NOMO-1 treated with dmso at 0.1 percent for 144 hours (cell line): ENCODE data around the gene OSBPL1A.

Experiments
- DNase-seq: peaks from one replicate; lab custom pipeline; 2025; ENCODE audit not compliant: unreplicated experiment; lab: John Stamatoyannopoulos, UW

The OSBPL1A gene

DNA sequence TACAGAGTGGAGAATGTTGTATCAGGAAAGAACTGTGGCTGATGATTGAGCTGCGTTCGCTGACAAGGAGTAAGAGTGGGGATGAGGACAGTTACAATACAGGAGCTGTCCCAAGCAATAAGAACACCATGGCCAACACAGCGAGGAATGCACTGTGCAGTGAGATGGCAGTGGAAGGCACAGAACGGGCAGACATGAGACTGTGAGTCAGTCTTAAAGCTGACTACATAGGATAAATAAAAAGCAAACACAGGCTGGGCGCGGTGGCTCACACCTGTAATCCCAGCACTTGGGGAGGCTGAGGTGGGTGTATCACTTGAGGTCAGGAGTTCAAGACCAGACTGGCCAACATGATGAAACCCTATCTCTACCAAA lies 169.0 kb downstream of the OSBPL1A start:
- no peak for DNase-seq

GRCh38 chr18:24227977-24228666 lies 169.5 kb downstream of the OSBPL1A start:
- DNase-seq: peak; percentile 13

DNA sequence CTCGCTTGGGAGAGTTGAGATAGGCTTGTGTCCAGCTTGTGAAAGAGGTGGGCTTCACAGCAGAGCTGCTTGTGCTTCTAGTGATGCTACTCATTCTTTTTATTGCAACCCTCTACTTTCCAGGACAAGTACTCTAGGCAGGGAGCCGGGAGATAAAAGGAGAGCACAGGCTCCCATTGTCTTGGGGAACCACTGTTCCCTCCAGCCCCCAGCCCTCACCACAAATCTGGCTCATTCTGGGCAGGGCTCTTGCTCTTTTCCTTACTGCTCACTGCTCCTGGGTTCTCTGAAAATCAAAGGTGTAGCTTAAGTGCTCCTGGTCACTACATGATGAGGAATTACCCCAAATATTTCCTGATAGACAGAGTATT lies 177.3 kb downstream of the OSBPL1A start:
- no peak for DNase-seq

DNA sequence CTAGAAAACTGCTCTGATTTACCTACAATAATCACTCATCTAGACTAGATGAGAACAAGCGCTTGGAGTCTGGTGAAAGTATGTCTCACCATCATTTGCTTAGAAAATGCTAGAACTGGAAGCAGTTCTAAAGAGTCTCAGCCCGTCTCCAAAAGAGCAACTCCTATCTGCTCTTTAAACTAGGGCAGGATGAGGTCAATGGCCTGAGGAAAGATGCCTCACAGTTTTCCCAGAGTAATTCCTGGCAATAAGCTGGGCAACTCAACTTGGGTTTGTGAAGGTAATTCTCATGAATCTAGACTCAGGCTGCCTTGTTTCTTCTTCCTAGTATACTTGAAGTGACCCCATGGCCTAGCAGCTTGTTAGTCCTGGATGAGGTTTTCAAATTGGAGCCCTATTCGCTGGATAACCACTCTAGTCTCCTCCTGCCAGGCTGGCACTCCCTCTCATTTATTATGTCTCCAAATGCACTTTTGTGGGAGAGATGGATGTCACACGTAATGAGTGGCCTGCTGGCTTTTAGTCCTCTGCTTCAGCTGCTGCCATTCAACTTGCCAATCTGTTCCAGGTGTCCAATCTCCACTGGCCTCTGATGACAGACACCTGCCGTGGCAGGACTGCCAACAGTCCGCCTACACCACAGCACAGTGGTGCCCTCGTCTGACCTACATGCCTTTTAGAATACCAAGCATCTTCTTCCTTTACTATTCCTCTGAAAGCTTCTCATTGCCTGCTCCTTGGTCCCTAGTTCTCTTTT lies 177.9 kb downstream of the OSBPL1A start:
- DNase-seq: no peak

DNA sequence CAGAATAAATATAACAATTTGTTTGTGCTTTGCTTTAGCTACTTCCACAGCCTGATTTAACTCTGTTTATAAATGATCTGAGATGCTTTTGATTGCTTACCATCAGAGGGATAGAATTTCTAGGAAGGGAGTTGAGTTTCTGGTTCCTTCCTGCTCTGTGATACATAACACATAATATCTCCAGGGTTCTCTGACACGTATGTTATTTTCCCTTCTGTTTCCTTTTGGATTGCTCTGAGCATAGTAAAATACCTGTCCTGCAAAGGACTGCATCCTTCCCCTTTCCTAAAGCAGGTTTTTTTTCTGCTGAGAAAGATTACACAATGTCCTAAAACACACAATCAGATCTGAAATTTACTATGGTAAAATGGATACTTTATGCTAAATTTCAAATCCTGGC lies 182.7 kb downstream of the OSBPL1A start:
- DNase-seq: no peak

GRCh38 chr18:24214144-24214543 lies 183.5 kb downstream of the OSBPL1A start:
- DNase-seq: no peak

GRCh38 chr18:24212939-24213338 lies 184.7 kb downstream of the OSBPL1A start:
- no peak for DNase-seq

DNA sequence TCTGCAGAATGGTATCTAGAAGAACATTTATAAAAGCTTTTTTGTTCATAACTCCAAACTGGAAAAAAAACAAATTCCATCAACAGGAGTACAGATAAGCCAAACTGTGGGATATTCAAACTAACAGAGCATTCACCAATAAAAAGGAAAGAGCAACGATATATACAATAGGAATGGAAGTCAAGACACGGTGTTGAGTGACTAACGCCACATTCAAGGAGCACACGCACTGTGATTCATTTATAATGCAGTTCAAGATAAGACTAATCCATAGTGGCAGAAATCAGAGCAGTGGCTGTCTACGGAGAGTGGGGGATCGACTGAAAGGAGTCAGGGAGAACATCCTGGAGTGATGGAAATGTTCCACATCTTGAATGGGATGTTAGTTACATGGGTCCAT lies 188.1 kb downstream of the OSBPL1A start:
- no peak for DNase-seq

- DNase-seq: no peak
These were observed 189.2 kb downstream of the OSBPL1A start for GRCh38 chr18:24208270-24209035.

- DNase-seq: no peak
These were observed 192.7 kb downstream of the OSBPL1A start for GRCh38 chr18:24204904-24205303.

DNA sequence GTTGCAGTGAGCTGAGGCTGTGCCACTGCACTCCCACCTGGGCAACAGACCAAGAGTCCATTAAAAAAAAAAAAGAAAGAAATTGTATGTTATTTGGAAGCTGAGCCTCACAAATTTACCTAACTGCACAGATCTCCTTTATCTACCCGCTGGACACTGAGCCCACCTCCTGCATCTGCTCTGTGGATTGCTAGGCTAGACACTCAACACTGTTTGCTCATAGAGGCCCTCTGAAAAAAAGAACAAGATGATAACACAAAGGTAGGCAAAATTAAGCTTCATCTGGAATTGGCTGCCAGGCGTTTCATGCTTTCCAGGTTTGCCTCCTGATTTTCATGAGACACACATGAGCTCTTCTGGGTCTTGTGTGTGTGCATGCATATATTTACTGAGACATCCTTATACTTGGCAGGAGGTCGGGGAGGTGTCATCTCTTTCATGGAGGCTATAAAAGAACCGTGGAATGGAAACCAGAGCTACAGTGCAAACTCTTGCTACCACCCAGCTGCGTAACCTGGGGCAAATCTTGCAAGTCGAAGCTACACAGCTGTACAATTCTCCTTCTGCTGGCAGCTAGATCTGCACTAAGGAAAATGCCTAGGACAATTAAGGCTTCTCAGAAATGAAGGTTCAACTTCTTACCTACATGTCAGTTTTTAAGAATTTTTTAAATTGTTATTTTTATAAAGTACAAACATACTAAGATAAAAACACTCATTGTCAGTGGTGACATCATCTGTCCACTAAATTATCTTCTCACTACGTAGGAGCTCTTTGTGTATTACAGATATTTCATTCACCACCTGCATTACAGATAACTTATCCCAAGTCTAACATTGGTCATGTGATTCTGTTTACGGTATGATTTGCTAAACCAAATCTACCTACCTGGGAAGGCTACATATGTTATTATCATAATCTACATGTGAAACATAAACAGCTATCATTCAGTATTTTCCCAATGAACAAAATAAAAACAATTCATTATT lies 195.6 kb downstream of the OSBPL1A start:
- no peak for DNase-seq

GRCh38 chr18:24200494-24201290 lies 196.9 kb downstream of the OSBPL1A start:
- no peak for DNase-seq

- no peak for DNase-seq
These were observed 198.2 kb downstream of the OSBPL1A start for GRCh38 chr18:24199372-24199962.

DNA sequence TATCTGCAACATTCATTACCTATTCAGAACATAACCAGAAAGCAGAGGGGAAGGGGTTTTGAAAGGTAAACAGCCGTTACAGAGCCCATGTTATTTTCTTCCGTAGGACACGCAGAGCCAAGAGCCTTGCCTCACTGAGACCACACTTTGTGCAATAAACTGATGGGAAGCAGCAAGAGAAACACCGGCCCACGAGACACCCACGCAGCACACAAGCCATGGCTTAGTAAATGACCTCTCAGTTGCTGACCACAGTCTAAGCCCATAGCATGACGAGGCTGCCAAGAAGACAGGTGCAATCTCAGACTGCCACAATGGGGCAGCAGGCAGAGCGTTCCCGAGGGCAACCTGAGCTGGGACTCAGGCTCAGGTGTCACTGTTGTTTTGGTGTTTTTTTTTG lies 199.2 kb downstream of the OSBPL1A start:
- DNase-seq: no peak

DNA sequence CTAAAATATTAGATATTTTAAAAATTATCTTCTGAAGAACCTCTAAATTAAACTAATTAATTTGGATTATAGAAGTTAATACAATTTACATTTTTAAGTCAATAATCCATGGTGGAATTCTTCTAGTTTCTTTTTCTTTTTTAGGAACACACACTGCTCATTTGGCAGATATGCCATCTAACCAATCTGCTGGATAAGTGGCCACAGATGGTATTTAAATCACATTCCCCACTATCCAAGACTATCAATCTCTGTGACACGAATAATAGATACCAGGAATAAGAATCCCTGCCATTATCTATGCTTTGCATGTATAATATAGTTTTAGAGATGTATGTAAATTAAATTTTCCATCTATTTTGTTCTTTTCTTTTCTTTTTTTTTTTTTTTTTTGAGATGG lies 200.2 kb downstream of the OSBPL1A start:
- no peak for DNase-seq

GRCh38 chr18:24196764-24197163 lies 200.9 kb downstream of the OSBPL1A start:
- no peak for DNase-seq

DNA sequence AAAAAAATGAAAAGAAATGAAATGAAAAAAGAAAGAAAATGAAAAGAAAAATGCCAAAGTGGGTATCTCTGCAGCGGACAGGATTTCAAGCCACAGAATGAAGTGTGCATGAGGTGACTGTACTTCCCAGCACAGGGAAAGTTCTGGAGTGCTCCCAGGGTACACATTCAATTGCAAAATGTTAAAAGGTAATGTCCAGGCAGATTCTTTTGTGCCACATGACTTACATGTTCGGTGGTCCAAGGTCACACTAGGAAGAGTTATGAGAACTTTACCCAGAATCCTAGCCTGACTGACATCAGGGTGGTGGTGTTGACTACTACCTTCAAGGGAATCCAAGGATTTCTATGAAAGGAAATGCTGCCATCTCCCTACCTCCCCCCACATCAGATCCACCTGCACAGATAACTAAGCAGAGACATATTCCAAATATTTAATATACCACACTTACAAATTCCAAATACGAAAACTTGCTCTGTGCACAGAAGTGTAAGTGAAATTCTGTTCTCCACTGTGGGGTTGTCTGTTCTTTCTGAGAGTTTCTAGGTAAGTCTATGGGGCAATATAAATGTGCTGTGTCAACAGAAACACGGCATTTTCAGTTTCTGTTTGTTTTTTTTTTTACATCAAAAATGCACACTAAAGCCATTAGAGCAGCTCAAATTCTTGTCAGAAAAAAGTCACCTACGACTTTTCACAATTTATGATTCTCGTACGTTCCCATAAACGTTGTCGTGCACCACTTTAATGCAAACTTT lies 202.1 kb downstream of the OSBPL1A start:
- DNase-seq: no peak

- no peak for DNase-seq
These were observed 207.0 kb downstream of the OSBPL1A start for GRCh38 chr18:24190590-24190989.
